HG03095 (cell line): ENCODE data around the gene OTUB2.

Experiments
- ATAC-seq: cut with Tn5 transposase; IDR thresholded peaks from one replicate; pipeline ENCODE4 v1.9.1; 2021; ENCODE audit warnings: moderate library complexity; ENCODE audit not compliant: unreplicated experiment

OTUB2 gene

GRCh38 chr14:93996130-93996695 lies 29.9 kb upstream of the OTUB2 start:
- no peak for ATAC-seq

DNA sequence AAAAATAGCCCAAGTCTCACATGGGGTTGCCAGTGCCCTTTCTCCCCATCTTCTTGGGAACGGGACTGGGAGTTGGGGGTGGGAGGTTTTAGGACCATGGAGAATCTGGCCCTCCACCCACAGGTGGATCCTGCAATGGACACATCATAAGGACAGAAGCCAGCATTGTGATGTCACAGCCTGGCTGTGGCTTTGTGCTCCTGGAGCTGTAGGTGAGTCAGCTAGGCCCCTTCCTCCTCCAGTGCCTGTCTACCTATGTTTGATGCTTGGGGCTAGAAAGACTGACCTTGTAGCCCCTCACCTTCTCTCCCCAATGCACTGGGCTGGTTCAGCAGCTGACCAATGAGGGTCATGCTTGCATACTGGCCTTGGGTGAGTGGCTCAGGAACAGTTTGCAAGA lies 29.1 kb upstream of the OTUB2 start, which contains the start of gene CCDC197:
Gene CCDC197, plus strand, starts transcription at position 220 of the 400 bp plus-strand sequence. CDS start 831 bp downstream, outside the sequence.
- no peak for ATAC-seq

DNA sequence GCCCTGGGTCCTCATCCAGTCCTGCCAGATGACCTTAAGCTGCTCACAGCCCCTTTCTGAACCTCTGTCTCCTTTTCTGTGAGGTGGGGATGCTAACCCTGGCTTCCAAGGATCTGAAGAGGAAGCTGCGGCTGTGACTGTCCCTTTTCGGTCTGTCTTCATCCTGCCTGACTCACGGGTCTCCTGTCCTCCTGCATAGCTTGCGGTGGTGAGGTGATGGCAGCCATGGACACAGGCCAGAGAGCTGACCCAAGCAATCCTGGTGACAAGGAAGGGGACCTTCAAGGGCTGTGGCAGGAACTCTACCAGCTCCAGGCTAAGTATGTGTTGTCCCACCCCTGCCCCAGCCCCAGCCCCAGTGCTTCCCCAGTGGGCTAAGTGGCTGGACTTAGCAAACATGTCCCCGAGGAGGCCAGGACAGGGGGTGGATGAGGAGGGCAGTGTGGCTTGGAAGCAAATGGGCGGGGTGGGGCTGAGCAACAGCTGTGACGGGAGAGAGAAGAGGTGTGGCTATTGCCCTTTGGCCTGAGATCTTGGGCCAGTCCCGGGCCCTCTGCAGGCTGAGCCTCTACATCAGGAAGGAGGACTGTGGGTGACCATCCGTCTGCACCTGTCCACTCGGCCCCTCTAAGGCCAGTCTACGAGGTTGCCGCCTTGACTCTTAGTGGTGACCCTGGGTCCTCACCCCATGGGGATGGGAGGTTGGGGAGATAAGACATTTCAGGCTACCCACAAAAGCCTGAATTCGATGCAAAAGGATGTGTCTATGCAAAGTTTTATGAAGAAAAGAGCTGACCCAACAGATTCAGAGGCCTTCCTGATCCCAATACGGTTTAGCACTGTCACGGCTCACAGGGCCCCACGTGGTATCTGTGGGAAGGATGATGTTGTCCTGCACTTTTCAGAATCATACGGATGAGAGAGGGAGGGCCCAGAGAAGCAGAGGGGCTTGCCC lies 27.9 kb upstream of the OTUB2 start:
- ATAC-seq = no peak

DNA sequence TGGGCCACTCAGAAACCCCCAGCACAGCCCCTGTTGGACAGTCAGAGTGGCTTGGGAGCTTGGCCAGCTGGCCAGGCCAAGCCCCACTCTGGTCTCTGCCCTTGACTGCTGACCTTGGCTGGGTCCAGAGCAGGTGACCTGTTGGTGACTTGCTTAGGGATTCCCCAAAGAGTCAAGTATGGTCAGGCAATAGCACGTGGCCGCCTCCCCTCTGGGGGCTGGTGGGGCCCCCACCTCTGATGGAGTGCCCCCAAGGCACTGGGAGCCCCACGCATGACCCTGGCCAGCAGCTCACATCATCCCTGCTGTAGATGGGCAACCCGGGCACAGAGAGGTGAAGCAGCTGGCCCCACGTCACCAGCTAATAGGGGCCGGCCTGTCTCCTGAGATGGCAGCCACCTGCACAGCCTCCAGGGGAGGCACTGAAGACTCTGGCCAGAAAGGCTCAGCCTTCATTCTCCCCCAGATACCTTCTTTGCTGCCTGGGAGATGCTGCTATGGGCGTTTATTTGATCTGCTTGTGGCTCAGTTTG lies 27.2 kb upstream of the OTUB2 start:
- no peak for ATAC-seq

DNA sequence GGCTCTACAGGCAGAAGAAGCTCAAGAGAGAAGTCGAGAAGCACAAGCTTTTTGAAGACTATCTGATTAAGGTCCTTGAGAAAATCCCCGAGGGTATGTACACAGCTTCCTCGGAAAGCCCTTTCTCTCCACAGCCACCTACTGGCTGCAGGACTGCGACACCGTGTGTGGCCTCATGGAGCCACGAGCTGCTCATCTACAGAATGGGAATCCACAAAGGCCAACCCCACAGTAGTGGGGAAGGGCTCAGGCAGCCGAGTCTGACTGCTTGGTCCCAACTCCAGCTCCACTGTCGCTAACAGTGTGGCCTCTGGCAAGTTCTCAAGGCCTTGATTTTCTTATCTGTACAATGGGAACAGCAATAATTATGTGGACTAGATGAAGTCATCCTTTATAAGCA lies 26.6 kb upstream of the OTUB2 start:
- no peak for ATAC-seq

DNA sequence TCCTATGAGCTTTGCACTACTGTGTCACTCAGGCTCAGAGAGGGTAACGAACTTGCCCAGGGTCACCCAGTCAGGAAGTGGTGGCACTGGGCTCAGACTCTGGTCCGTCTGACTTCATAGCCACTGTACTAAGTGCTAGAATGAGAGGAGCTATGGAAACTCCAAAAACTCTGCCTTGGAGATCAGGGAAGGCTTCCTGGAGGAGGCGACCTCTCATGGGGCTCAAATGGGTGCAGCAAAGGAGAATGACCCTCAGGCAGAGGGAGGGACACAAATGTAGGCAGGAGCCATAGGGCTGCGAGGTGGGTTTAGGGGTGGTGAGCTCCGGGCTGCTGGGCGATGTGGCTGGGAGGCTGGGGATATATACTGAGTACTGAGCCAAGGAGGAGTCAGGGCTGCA lies 25.9 kb upstream of the OTUB2 start:
- no peak for ATAC-seq

GRCh38 chr14:94001016-94001415 lies 25.1 kb upstream of the OTUB2 start:
- ATAC-seq = no peak

- no peak for ATAC-seq
These were observed 24.4 kb upstream of the OTUB2 start for GRCh38 chr14:94001501-94002396.

DNA sequence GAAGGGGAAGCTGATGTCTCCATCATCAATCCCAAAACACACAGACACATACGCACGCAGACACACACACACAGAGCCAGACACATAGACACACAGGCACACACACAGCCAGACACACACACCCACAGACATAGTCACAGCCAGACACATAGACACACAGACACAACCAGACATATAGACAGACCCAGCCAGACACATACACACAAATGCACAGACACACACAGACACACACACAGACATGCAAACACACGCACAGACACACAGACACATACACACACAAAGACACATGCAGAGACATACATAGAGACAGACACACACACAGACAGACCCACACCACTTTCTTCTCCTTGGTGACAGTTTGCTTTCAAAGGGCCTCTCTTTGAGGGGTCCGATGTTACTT lies 22.7 kb upstream of the OTUB2 start:
- no peak for ATAC-seq

GRCh38 chr14:94004015-94004414 lies 22.1 kb upstream of the OTUB2 start:
- ATAC-seq = no peak

DNA sequence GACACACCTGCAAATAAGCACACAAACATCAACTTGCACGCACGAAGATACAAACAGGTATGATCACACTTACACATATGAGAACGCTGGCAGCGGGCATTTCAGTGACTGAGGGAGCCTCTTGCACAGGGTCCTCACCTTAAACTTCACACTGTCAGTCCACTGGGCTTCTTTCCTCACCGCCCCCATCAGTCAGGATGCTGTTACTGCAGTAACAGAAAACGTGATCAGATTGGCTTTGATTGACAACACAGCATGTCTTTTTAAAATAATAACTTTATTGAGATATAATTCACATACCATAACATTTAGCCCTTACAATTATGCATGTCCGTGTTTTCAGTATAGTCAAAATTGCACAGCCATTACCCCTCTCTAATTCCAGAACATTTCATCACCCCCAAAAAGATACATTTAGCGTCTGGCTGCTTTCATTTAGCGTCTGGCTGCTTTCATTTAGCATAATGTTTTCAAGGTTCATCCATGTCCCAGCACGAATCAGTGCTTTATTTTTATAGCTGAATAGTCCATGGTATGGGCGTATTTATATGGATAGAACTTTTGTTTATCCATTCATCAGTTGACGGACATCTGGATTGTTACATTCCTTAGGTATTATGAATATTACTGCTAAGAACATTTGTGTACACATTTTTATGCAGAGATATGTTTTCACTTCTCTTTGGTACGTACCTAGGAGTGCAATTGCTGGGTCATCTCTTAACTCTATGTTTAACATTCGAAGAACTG lies 20.6 kb upstream of the OTUB2 start:
- ATAC-seq = no peak

- no peak for ATAC-seq
These were observed 17.9 kb upstream of the OTUB2 start for GRCh38 chr14:94008234-94008633.

- peak; percentile 60 for ATAC-seq
These were observed 16.4 kb upstream of the OTUB2 start for GRCh38 chr14:94009767-94010166.

GRCh38 chr14:94010625-94011024 lies 15.5 kb upstream of the OTUB2 start:
- ATAC-seq = no peak

DNA sequence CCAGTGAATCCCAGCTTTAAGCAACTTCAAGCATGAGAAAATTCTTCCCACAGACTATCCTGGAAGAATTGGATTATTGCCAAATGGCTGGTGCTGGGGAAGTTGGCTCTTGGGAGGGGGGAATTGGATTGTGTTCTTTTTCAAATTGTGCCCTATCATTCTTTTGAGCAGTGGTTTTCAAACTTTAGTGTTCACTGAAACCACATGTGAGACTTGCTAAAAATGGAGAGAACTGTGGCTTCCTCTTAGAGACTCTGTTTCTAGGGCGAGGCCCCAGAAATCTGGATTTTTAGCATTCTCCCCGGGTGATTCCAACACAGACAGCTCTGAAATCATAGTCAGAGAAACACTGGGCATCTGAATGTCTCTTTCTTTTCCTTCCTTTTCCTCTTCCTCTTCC lies 14.3 kb upstream of the OTUB2 start:
- ATAC-seq = no peak

DNA sequence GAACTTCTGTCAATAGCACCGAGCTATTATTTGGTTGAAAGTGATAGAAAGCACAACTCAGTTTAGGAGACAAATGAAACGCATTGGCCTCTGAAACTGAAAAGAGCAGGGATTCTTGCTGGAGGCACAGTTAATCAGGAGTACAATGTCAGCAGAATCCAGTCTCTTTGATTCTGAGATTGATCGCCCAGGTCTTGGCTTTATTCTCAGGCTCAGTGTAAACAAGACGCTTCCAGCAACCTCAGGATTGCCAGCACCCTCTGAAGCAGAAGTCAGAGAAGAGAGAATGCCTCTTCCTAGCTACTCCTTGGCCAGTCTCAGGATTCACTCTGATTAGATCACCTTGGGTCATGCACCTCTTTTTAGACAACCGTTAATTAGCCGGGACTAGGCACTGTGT lies 11.8 kb upstream of the OTUB2 start:
- no peak for ATAC-seq

DNA sequence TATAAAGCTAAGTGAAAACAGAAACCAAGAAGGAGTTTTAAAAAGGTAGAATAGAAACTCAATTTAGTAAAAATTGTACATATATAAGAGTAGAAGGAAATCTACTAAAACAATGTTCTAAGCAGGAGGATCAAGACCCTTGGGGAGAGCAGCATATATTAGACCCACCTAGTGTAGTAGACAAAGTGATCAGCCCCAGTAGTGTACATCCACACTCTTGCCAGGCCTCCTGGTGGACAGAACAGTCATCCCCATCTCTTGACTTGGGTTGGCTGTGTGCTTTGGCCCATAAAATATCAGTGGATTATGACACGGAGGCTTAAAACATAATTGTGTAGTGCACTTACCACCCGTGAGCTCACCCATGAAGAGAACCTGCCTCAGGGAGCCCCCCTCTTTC lies 10.9 kb upstream of the OTUB2 start:
- ATAC-seq = no peak

GRCh38 chr14:94016446-94016976 lies 9.6 kb upstream of the OTUB2 start:
- no peak for ATAC-seq

DNA sequence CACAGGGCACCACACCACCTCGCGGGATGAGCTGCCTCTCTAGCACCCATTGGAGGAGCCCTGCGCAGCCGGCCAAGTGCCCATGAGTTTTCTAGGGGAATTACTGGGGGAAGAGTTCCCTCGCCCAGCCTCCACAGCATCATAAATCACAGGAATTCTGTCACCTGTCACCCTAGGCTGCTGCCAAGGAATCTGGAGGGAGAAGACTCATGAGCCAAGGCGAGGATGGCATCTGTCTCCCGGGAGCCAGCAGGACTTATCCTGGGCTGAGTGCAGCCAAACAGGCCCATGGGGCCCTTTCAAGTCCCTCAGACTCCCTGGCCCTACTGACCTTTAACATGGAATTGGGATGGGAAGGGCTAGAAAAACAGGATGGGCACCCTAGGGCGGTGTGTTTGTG lies 7.8 kb upstream of the OTUB2 start:
- no peak for ATAC-seq

DNA sequence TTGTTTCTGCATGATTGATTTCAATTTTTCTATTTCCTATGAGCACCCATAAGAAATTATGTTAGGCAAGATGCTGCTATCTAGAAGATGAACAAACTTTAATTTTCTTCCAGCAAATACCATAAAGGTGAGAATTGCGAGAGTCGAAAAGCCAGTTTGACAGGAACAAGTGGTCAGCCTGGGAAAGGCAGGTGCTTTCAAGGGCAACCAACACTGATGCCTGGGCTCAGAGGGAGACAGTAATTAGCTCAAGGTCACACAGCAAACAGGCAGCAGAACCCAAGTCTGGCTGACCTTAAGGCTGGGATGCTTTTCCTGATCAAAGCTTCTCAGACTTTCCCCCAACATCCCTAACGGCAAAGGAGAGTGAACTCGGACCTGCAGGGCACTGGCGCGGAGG lies 6.8 kb upstream of the OTUB2 start:
- no peak for ATAC-seq
